Thymus (tissue), 11 donors: ENCODE data around the gene NOX5. TPM values are rescaled to one million over a fixed set of nuclear protein-coding genes. Genes with fewer than 3 reads are reported as not detected.

Experiments used
- DNase-seq, 9 donors: peaks; one replicate each; pipeline ENCODE4 v3.0.0-alpha.2; 2013; ENCODE audit warnings: low spot score in 9 of 9, low read depth in 6 of 9, missing footprints in 1 of 9
- H3K27ac ChIP-seq, 2 donors: one replicate each; pipeline ENCODE4 v1.5.1; 2013; ENCODE audit warnings: control low read depth in 1 of 2, low read depth in 1 of 2, low read length in 1 of 2, mild to moderate bottlenecking in 1 of 2, moderate library complexity in 1 of 2
- H3K27me3 ChIP-seq, 2 donors: one replicate each; pipeline ENCODE4 v1.5.1; 2013; ENCODE audit warnings: low read length in 1 of 2; ENCODE audit not compliant: control insufficient read depth in 2 of 2, insufficient read depth in 1 of 2
- H3K36me3 ChIP-seq, 2 donors: one replicate each; pipeline ENCODE4 v1.5.1; 2013; ENCODE audit warnings: low read length in 1 of 2, mild to moderate bottlenecking in 1 of 2, moderate library complexity in 1 of 2; ENCODE audit not compliant: control insufficient read depth in 2 of 2, insufficient read depth in 2 of 2
- H3K4me1 ChIP-seq, 2 donors: one replicate each; pipeline ENCODE4 v1.5.1; 2013; ENCODE audit warnings: low read length in 2 of 2; ENCODE audit not compliant: control insufficient read depth in 2 of 2, insufficient read depth in 2 of 2
- H3K4me3 ChIP-seq, 2 donors: one replicate each; pipeline ENCODE4 v1.5.1; 2013; ENCODE audit warnings: low read length in 2 of 2, control low read depth in 1 of 2, mild to moderate bottlenecking in 1 of 2
- H3K9me3 ChIP-seq, 2 donors: one replicate each; pipeline ENCODE4 v1.5.1; 2013; ENCODE audit warnings: low read length in 1 of 2, mild to moderate bottlenecking in 1 of 2; ENCODE audit not compliant: control insufficient read depth in 2 of 2, insufficient read depth in 1 of 2
- whole genome bisulfite sequencing: extraction: QIAGEN DNeasy Blood & Tissue Kit; methylation state at CpG from one replicate; pipeline ENCODE4 v1.1.7; 2013; 5-methylcytosine and 5-hydroxymethylcytosine counted together
- polyA plus RNA-seq: library from polyadenylated mRNA; stranded (reverse); fragments of 200-250 nt; gene quantifications from one replicate; pipeline ENCODE4 v1.2.3, GENCODE V29; 2013
- total RNA-seq: library from RNA; stranded (reverse); fragments of 120-200 nt; gene quantifications from one replicate; pipeline ENCODE4 v1.2.4, GENCODE V29; 2013
- donor health status: healthy.

Gene NOX5
- total and polyA plus RNA-seq, 2 donors: 0.19 to 0.66 TPM

- H3K9me3 ChIP-seq: no peaks in the 10 kb centered on the region
- no peaks in the 10 kb centered on the region for H3K4me1 ChIP-seq
- DNase-seq: no peak
- 78% methylated on average over 6 of the region's 6 CpGs for WGBS
- no peaks in the 10 kb centered on the region for H3K36me3 ChIP-seq
- H3K27me3 ChIP-seq: peaks cover 19 to 27% of the 10 kb centered on the region in 2 donors
- H3K4me3 ChIP-seq: no peak overlapping the region
- H3K27ac ChIP-seq: no peak overlapping the region
Measured at GRCh38 chr15:69074843-69075224, 60.3 kb downstream of the NOX5 start.

GRCh38 chr15:69075440-69075839 lies 60.9 kb downstream of the NOX5 start:
- Histone ChIP-seq H3K27me3 (peaks cover 19 to 27% of the 10 kb centered on the region in 2 donors), H3K4me3 (no peak overlapping the region), H3K4me1 (no peaks in the 10 kb centered on the region), H3K9me3 (no peaks in the 10 kb centered on the region), H3K27ac (no peak overlapping the region), H3K36me3 (no peaks in the 10 kb centered on the region)
- no peak for DNase-seq
- 98% methylated on average over 5 of the region's 5 CpGs for whole genome bisulfite sequencing

GRCh38 chr15:69076756-69077155 lies 62.3 kb downstream of the NOX5 start:
- DNase-seq: no peak
- H3K36me3 ChIP-seq: no peaks in the 10 kb centered on the region
- no peaks in the 10 kb centered on the region for H3K4me1 ChIP-seq
- H3K9me3 ChIP-seq: no peaks in the 10 kb centered on the region
- no peak overlapping the region for H3K27ac ChIP-seq
- 96% methylated on average over 1 of the region's 1 CpG for WGBS
- peaks cover 16 to 24% of the 10 kb centered on the region in 2 donors for H3K27me3 ChIP-seq
- H3K4me3 ChIP-seq: no peak overlapping the region

GRCh38 chr15:69078638-69079037 lies 64.1 kb downstream of the NOX5 start:
- H3K4me1 ChIP-seq: peaks cover 0 to 3% of the 10 kb centered on the region in 2 donors
- H3K27ac ChIP-seq: no peak overlapping the region
- no peak for DNase-seq
- H3K4me3 ChIP-seq: no peak overlapping the region
- H3K36me3 ChIP-seq: no peaks in the 10 kb centered on the region
- peaks cover 14 to 18% of the 10 kb centered on the region in 2 donors for H3K27me3 ChIP-seq
- WGBS: 97% methylated on average over 8 of the region's 8 CpGs
- H3K9me3 ChIP-seq: no peaks in the 10 kb centered on the region

GRCh38 chr15:69080295-69081248 lies 66.1 kb downstream of the NOX5 start:
- Histone ChIP-seq H3K27ac (no peak overlapping the region), H3K27me3 (peaks cover 0 to 2% of the 10 kb centered on the region in 2 donors), H3K36me3 (no peaks in the 10 kb centered on the region), H3K9me3 (no peaks in the 10 kb centered on the region), H3K4me1 (peaks cover 0 to 3% of the 10 kb centered on the region in 2 donors), H3K4me3 (no peak overlapping the region)
- WGBS: 59% methylated on average over 8 of the region's 8 CpGs
- no peak for DNase-seq

- Histone ChIP-seq H3K4me1 (peaks cover 0 to 3% of the 10 kb centered on the region in 2 donors), H3K9me3 (no peaks in the 10 kb centered on the region), H3K27me3 (no peaks in the 10 kb centered on the region), H3K4me3 (no peak overlapping the region), H3K27ac (peak overlapping the region in 1 of 2 donors; percentile 46), H3K36me3 (no peaks in the 10 kb centered on the region)
- DNase-seq: no peak
- 91% methylated on average over 10 of the region's 10 CpGs for WGBS
Measured at GRCh38 chr15:69081310-69082004, 67.0 kb downstream of the NOX5 start.

GRCh38 chr15:69082021-69082502 lies 67.6 kb downstream of the NOX5 start:
- Histone ChIP-seq H3K27ac (peak overlapping the region; percentile 19 to 56), H3K27me3 (peaks cover 0 to 3% of the 10 kb centered on the region in 2 donors), H3K36me3 (no peaks in the 10 kb centered on the region), H3K4me3 (no peak overlapping the region), H3K4me1 (peaks cover 0 to 3% of the 10 kb centered on the region in 2 donors), H3K9me3 (no peaks in the 10 kb centered on the region)
- WGBS: 93% methylated on average over 3 of the region's 3 CpGs
- no peak for DNase-seq

GRCh38 chr15:69082554-69082953 lies 68.1 kb downstream of the NOX5 start:
- 72% methylated on average over 3 of the region's 3 CpGs for WGBS

More at GRCh38 chr15:69082554-69082953, 68.1 kb downstream of the NOX5 start:
- no peaks in the 10 kb centered on the region for H3K9me3 ChIP-seq
- no peak for DNase-seq
- H3K4me1 ChIP-seq: peaks cover 0 to 3% of the 10 kb centered on the region in 2 donors
- peak overlapping the region; percentile 3 to 19 for H3K27ac ChIP-seq
- H3K36me3 ChIP-seq: no peaks in the 10 kb centered on the region
- H3K27me3 ChIP-seq: peaks cover 0 to 3% of the 10 kb centered on the region in 2 donors
- H3K4me3 ChIP-seq: no peak overlapping the region
